HCT116 (cell line): ENCODE measurements around the gene ARHGAP40.

Source experiments
- ATF3 ChIP-seq: IDR thresholded peaks from 2 replicates; pipeline ENCODE4 v1.6.1; 2012
- CEBPB ChIP-seq: IDR thresholded peaks from 2 replicates; pipeline ENCODE4 v1.6.1; 2012; ENCODE audit warnings: low read depth
- CTCF ChIP-seq, 3 experiments: fragments of 200-600 bp in 1 of 3; sonication (generic) in 1 of 3; IDR thresholded peaks in 2 of 3; conservative IDR thresholded peaks in 1 of 3; 2 replicates each; pipeline ENCODE4 v1.5.1; 2012 to 2017; ENCODE audit warnings: low read depth in 2 of 3, low read length in 2 of 3, antibody characterized with exemption in 1 of 3, borderline replicate concordance in 1 of 3, control low read depth in 1 of 3, mild to moderate bottlenecking in 1 of 3, mixed read lengths in 1 of 3, mixed run types in 1 of 3, moderate library complexity in 1 of 3; ENCODE audit not compliant: insufficient read depth in 1 of 3
- EGR1 ChIP-seq: IDR thresholded peaks from 2 replicates; pipeline ENCODE4 v1.6.1; 2012; ENCODE audit warnings: low read depth
- EZH2 ChIP-seq: fragments of 200-600 bp; sonication (generic); IDR thresholded peaks from 2 replicates; pipeline ENCODE4 v1.6.1; 2017; ENCODE audit warnings: antibody characterized with exemption, mixed run types
- POLR2AphosphoS5 ChIP-seq: IDR thresholded peaks from 2 replicates; pipeline ENCODE4 v1.6.1; 2011; ENCODE audit warnings: mild to moderate bottlenecking, low read depth, low read length, moderate library complexity

- TF ChIP-seq CTCF (IDR thresholded peaks at IDR 0.05 in 2 of 3, conservative IDR thresholded peaks at IDR 0.05 in 1 of 3; ENCODE audit: borderline replicate concordance in 1 of 3, insufficient read depth in 1 of 3, low read depth in 2 of 3, low read length in 2 of 3) (no peak), CEBPB (no peak), ATF3 (no peak), EGR1 (no peak), EZH2 (no peak), POLR2AphosphoS5 (no peak)
Measured at GRCh38 chr20:38554986-38555385, 46.6 kb upstream of the ARHGAP40 start.
